Esophagus (tissue), 2 donors: ENCODE data around the gene SLC26A2. TPM values are rescaled to one million over a fixed set of nuclear protein-coding genes. Genes with fewer than 3 reads are reported as not detected.

Source experiments
- H3K27ac ChIP-seq, 2 donors: one replicate each; pipeline ENCODE4 v1.5.1; 2013; ENCODE audit warnings: low read depth in 2 of 2, mild to moderate bottlenecking in 2 of 2, inconsistent platforms in 1 of 2, low read length in 1 of 2, moderate library complexity in 1 of 2
- H3K27me3 ChIP-seq, 2 donors: one replicate each; pipeline ENCODE4 v1.6.1; 2013; ENCODE audit warnings: low read length in 2 of 2, control low read depth in 1 of 2, mild to moderate bottlenecking in 1 of 2; ENCODE audit not compliant: insufficient read depth in 2 of 2, control insufficient read depth in 1 of 2
- H3K36me3 ChIP-seq, 2 donors: one replicate each; pipeline ENCODE4 v1.6.1; 2013; ENCODE audit warnings: low read length in 1 of 2; ENCODE audit not compliant: control insufficient read depth in 2 of 2, insufficient read depth in 2 of 2
- H3K4me1 ChIP-seq, 2 donors: one replicate each; pipeline ENCODE4 v1.6.1; 2013; ENCODE audit warnings: low read length in 1 of 2; ENCODE audit not compliant: control insufficient read depth in 2 of 2, insufficient read depth in 2 of 2
- H3K4me3 ChIP-seq, 2 donors: one replicate each; pipeline ENCODE4 v1.5.1; 2013; ENCODE audit warnings: low read length in 2 of 2, mild to moderate bottlenecking in 2 of 2, low read depth in 1 of 2, moderate library complexity in 1 of 2
- H3K9me3 ChIP-seq, 2 donors: one replicate each; pipeline ENCODE4 v1.6.1; 2013; ENCODE audit warnings: mild to moderate bottlenecking in 2 of 2, low read depth in 1 of 2, low read length in 1 of 2, moderate library complexity in 1 of 2; ENCODE audit not compliant: control insufficient read depth in 2 of 2, insufficient read depth in 1 of 2
- WGBS, 2 donors: extraction: QIAGEN DNeasy Blood & Tissue Kit; methylation state at CpG; one replicate each; pipeline ENCODE4 v1.1.7; 2013; 5-methylcytosine and 5-hydroxymethylcytosine counted together
- polyA plus RNA-seq, 2 donors: library from polyadenylated mRNA; stranded (reverse); fragments of 200-250 nt; gene quantifications; one replicate each; pipeline ENCODE4 v1.2.3, GENCODE V29; 2013
- donor health status: healthy with polysubstance abuse.
- donor health status: Bipolar disorder and iron deficiency.

SLC26A2 gene
- polyA plus RNA-seq, 2 donors = 7.3 to 8.2 TPM

DNA sequence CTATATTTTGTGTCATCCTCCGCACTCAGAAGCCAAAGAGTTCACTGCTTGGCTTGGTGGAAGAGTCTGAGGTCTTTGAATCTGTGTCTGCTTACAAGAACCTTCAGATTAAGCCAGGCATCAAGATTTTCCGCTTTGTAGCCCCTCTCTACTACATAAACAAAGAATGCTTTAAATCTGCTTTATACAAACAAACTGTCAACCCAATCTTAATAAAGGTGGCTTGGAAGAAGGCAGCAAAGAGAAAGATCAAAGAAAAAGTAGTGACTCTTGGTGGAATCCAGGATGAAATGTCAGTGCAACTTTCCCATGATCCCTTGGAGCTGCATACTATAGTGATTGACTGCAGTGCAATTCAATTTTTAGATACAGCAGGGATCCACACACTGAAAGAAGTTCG lies 20.6 kb downstream of the SLC26A2 start:
- no peak overlapping the region for H3K4me3 ChIP-seq
- no peaks in the 10 kb centered on the region for H3K4me1 ChIP-seq
- peaks cover 7% of the 10 kb centered on the region in 2 donors for H3K36me3 ChIP-seq
- H3K27ac ChIP-seq = no peak overlapping the region
- H3K9me3 ChIP-seq = no peaks in the 10 kb centered on the region
- 80 to 82% methylated on average over 3 of the region's 3 CpGs for WGBS, 2 donors
- no peaks in the 10 kb centered on the region for H3K27me3 ChIP-seq

- Histone ChIP-seq H3K4me1 (no peaks in the 10 kb centered on the region), H3K4me3 (no peak overlapping the region), H3K9me3 (no peaks in the 10 kb centered on the region), H3K27ac (no peak overlapping the region), H3K36me3 (peaks cover 7% of the 10 kb centered on the region in 2 donors), H3K27me3 (no peaks in the 10 kb centered on the region)
Measured at GRCh38 chr5:149982505-149982904, 21.9 kb downstream of the SLC26A2 start.

DNA sequence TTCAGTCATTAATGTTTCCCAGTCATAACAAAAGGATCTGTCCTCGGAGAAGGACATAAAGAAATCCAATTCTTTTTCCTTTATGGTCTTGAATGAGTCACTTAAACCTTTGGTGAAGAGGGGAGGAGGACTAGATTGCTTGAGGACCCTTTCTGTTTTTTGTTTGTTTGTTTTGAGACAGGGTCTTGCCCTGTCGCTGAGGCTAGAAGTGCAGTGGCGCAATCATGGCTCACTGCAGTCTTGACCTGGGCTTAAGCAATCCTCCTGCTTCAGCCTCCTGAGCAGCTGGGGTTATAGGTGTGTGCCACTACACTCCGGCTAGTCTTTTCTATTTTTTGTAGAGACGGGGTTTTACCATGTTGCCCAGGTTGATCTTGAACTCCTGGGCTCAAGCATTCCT lies 27.6 kb downstream of the SLC26A2 start:
- H3K27ac ChIP-seq = no peak overlapping the region
- H3K9me3 ChIP-seq = no peaks in the 10 kb centered on the region
- H3K4me1 ChIP-seq = no peaks in the 10 kb centered on the region
- no peaks in the 10 kb centered on the region for H3K27me3 ChIP-seq
- peaks cover 0 to 4% of the 10 kb centered on the region in 2 donors for H3K36me3 ChIP-seq
- WGBS, 2 donors = 79 to 89% methylated on average over 5 of the region's 5 CpGs
- no peak overlapping the region for H3K4me3 ChIP-seq

GRCh38 chr5:149990518-149991376 lies 30.2 kb downstream of the SLC26A2 start:
- H3K27me3 ChIP-seq = no peaks in the 10 kb centered on the region
- no peaks in the 10 kb centered on the region for H3K4me1 ChIP-seq
- H3K27ac ChIP-seq = no peak overlapping the region
- H3K4me3 ChIP-seq = no peak overlapping the region
- no peaks in the 10 kb centered on the region for H3K9me3 ChIP-seq
- WGBS, 2 donors = 66 to 68% methylated on average over 4 of the region's 4 CpGs
- H3K36me3 ChIP-seq = peaks cover 6% of the 10 kb centered on the region in 2 donors

DNA sequence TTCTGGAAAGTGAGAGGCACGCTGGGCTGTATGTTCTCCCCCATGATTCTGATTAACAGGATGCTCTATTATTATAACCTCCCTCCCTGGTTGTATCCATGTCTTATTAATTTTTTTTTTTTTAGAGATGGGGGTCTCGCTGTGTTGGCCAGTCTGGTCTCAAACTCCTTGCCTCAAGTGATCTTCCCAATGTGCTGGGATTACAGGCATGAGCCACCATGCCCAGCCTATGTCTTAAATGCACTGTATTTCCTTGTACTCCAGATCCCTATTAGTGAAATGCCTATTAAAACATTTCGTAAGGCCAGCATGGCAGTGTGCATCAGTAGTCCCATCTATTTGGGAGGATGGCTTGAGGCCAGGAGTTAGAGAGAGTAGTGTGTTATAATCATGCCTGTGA lies 32.9 kb downstream of the SLC26A2 start:
- 89 to 93% methylated on average over 3 of the region's 3 CpGs for WGBS, 2 donors
- H3K4me3 ChIP-seq = no peak overlapping the region
- H3K27ac ChIP-seq = no peak overlapping the region
- no peaks in the 10 kb centered on the region for H3K4me1 ChIP-seq
- H3K9me3 ChIP-seq = no peaks in the 10 kb centered on the region
- H3K36me3 ChIP-seq = peaks cover 6% of the 10 kb centered on the region in 2 donors
- H3K27me3 ChIP-seq = no peaks in the 10 kb centered on the region

DNA sequence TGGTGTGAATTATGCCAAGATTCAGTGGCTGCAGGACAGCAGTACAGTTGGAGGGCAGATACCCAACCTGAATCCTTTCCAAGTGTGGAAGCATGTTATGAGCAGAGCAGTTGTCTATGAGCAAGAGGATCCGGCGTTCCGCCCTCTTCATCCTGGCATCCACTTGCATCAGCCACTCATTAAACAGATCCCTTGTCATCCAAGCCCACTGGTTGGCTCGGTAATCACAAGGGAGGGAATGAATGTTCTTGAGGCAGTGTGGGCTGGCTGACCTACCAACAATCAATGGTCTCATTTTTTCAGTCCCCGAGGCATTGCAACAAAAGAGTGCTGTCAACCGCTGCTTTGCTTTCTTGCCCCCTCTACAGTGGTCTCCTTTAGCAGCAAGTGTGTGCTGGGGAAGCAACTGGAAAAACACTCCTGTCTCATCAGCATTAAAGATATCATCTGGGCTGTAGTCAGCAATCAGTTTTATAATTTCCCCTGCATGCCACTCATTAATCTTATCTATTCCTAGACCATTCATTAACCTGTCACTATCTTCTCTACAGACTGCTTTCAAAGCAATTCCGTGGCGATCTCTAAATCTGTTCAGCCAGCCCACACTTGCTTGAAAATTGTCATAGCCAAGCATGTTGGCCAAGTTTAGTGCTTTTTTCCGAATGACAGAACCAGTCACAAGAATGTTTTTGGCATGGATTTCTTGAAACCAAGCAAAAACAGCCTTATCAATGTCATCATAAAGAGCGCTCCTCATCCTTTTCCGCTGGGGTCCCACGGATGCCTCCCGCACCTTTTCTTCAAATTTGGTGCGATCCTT lies 35.0 kb downstream of the SLC26A2 start:
- WGBS, 2 donors = 86 to 87% methylated on average over 14 of the region's 14 CpGs
- Histone ChIP-seq H3K27ac (no peak overlapping the region), H3K27me3 (no peaks in the 10 kb centered on the region), H3K36me3 (peaks cover 6% of the 10 kb centered on the region in 2 donors), H3K4me3 (no peak overlapping the region), H3K4me1 (peaks cover 2 to 6% of the 10 kb centered on the region in 2 donors), H3K9me3 (no peaks in the 10 kb centered on the region)

- no peak overlapping the region for H3K27ac ChIP-seq
- peaks cover 6% of the 10 kb centered on the region in 2 donors for H3K36me3 ChIP-seq
- H3K27me3 ChIP-seq = no peaks in the 10 kb centered on the region
- no peaks in the 10 kb centered on the region for H3K9me3 ChIP-seq
- peaks cover 2 to 6% of the 10 kb centered on the region in 2 donors for H3K4me1 ChIP-seq
- no peak overlapping the region for H3K4me3 ChIP-seq
- WGBS, 2 donors = 87% methylated on average over 6 of the region's 6 CpGs
Measured at GRCh38 chr5:149996205-149996890, 35.8 kb downstream of the SLC26A2 start.

GRCh38 chr5:149998281-149998680 lies 37.7 kb downstream of the SLC26A2 start:
- peaks cover 2 to 6% of the 10 kb centered on the region in 2 donors for H3K4me1 ChIP-seq
- no peak overlapping the region for H3K4me3 ChIP-seq
- H3K36me3 ChIP-seq = peaks cover 6% of the 10 kb centered on the region in 2 donors
- no peaks in the 10 kb centered on the region for H3K27me3 ChIP-seq
- WGBS, 2 donors = 97% methylated on average over 3 of the region's 3 CpGs
- no peak overlapping the region for H3K27ac ChIP-seq
- no peaks in the 10 kb centered on the region for H3K9me3 ChIP-seq

- 56 to 62% methylated on average over 3 of the region's 3 CpGs for WGBS, 2 donors
- H3K4me1 ChIP-seq = peaks cover 2 to 6% of the 10 kb centered on the region in 2 donors
Measured at GRCh38 chr5:149999359-149999758, 38.8 kb downstream of the SLC26A2 start.

More at GRCh38 chr5:149999359-149999758, 38.8 kb downstream of the SLC26A2 start:
- no peaks in the 10 kb centered on the region for H3K27me3 ChIP-seq
- H3K9me3 ChIP-seq = no peaks in the 10 kb centered on the region
- peak overlapping the region; percentile 70 to 81 for H3K27ac ChIP-seq
- peaks cover 6% of the 10 kb centered on the region in 2 donors for H3K36me3 ChIP-seq
- no peak overlapping the region for H3K4me3 ChIP-seq
